Mucosa of stomach (tissue), 1 donor: ENCODE results near the gene SLC26A1.

Experiments used
- H3K27me3 ChIP-seq: one replicate; pipeline ENCODE4 v1.7.0; 2013; ENCODE audit warnings: mild to moderate bottlenecking, low read length; ENCODE audit not compliant: control insufficient read depth, insufficient read depth
- H3K36me3 ChIP-seq: one replicate; pipeline ENCODE4 v1.7.0; 2013; ENCODE audit warnings: low read length; ENCODE audit not compliant: control insufficient read depth, insufficient read depth
- H3K4me1 ChIP-seq: one replicate; pipeline ENCODE4 v1.7.0; 2013; ENCODE audit warnings: mild to moderate bottlenecking, low read length; ENCODE audit not compliant: control insufficient read depth, insufficient read depth
- H3K4me3 ChIP-seq: one replicate; pipeline ENCODE4 v1.7.0; 2013; ENCODE audit warnings: low read length
- H3K9ac ChIP-seq: one replicate; pipeline ENCODE4 v1.7.0; 2013; ENCODE audit warnings: mild to moderate bottlenecking, low read length, moderate library complexity
- H3K9me3 ChIP-seq: one replicate; pipeline ENCODE4 v1.7.0; 2013; ENCODE audit warnings: mild to moderate bottlenecking, low read length, moderate library complexity; ENCODE audit not compliant: control insufficient read depth
- donor health status: Pancreatic carcinoma.

The SLC26A1 gene

GRCh38 chr4:1017211-1017610 lies 24.0 kb upstream of the SLC26A1 start:
- no peak overlapping the region for H3K9ac ChIP-seq
- no peaks in the 10 kb centered on the region for H3K36me3 ChIP-seq
- H3K4me1 ChIP-seq, result peaks cover 6% of the 10 kb centered on the region
- H3K27me3 ChIP-seq, result no peaks in the 10 kb centered on the region
- H3K4me3 ChIP-seq, result no peak overlapping the region
- no peaks in the 10 kb centered on the region for H3K9me3 ChIP-seq

- Histone ChIP-seq H3K4me1 (peaks cover 8% of the 10 kb centered on the region), H3K4me3 (no peak overlapping the region), H3K36me3 (no peaks in the 10 kb centered on the region), H3K9me3 (no peaks in the 10 kb centered on the region), H3K9ac (no peak overlapping the region), H3K27me3 (no peaks in the 10 kb centered on the region)
These were observed 22.5 kb upstream of the SLC26A1 start for GRCh38 chr4:1015746-1016145.

DNA sequence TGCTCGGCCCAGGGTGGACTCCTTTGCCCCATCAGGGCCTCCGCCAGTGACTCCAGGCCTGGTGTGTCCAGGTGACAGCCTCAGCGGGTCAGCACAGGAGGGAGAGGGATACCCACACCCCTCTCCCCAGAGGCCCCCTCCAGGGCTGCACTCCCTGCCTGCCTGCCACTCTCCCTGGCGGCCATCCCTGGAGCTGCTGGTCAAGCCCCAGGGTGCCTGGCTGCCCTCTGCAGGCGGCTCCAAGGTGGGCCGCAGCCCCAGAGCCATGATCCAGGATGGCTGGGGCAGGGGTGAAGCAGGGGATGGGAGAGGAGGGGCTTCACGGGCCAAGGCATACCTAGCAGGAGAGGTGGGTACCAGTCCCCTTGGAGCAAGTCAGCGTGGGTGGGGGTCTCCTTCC lies 22.0 kb upstream of the SLC26A1 start:
- peaks cover 14% of the 10 kb centered on the region for H3K4me1 ChIP-seq
- H3K9me3 ChIP-seq, result no peaks in the 10 kb centered on the region
- no peaks in the 10 kb centered on the region for H3K27me3 ChIP-seq
- no peak overlapping the region for H3K9ac ChIP-seq
- H3K4me3 ChIP-seq, result no peak overlapping the region
- H3K36me3 ChIP-seq, result no peaks in the 10 kb centered on the region

DNA sequence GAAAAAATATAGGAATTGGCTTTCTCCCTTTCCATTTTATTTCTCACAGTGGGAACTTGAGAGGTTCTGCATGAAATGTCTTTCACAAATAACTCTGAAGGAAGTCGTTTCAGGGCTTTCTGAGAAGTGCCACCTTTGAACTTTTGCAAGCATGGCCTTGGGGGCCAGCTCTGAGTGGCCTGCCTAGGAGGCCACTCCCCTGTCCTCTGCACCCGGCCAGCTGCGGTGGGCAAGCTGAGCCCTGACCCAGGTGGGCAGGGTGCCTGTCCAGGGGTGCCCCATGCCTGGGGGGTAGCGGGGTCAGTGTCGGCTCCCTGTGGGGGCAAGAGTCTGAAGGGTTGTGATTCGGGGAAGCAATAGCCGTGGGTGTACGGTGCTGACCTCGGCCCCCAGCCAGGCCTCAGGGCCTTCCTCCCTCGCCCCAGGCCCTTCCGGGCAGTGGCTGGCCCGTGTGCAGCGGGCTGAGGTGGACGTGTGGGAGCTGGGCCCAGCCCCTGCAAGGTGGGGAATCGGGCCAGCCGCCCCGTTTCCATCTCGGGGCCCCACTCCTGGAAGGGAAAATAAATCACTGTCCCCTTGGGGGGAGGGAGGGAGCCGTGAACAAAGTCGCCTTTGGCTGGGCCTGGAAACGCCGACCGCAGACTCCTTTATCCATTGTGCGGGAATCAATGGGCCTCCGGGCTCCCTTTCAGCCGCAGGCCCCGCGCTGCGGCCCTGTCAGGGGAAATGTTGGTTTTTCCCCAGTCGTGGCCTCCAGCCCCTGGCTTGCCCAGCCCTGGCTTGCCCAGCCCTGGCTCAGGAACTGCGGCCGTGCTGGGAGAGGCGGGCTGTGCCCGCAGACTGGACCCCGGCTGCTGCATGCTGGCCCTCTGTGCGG lies 21.3 kb upstream of the SLC26A1 start:
- H3K4me1 ChIP-seq, result peaks cover 15% of the 10 kb centered on the region
- no peak overlapping the region for H3K4me3 ChIP-seq
- no peaks in the 10 kb centered on the region for H3K36me3 ChIP-seq
- no peaks in the 10 kb centered on the region for H3K27me3 ChIP-seq
- no peaks in the 10 kb centered on the region for H3K9me3 ChIP-seq
- H3K9ac ChIP-seq, result no peak overlapping the region

DNA sequence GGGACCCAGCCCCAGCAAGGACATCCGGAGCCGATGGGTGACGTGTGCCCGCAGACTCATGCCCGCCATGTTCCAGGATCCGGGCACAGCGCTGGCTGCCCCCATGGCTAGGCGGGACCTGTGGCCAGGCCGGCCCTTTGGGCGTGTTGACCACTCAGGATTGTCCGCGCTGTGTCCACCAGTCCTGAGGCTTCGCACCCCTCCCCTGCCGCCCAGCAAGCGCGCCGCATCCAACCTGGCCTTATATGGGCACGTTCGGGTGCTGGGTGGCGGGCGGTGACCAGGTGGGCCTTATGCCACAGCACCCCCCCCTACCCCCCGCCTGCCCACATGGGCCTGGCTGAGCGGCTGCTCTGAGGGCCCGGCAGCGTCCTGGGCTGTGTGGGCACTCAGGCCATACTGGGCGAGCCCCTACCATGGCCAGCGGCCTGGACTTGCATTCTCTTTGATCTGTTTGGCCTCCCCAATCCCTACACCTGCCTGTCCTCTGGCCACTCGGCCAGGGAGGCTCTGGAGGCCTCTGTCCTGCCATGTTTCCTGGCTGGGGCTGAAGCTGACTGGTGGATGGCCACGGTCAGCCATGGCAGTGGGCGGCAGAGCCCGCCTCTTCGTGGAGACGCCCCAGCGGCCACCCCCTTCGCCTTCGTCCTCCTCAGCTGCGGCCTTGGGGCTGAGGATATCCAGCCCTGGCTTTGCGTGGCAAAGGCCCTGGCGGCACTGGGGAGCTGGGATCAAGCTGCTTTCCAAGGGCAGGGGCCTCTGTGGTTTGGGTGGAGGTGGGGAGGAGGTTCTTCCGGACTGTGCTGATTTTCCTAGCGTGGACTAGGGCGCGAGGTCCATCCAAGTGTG lies 20.2 kb upstream of the SLC26A1 start:
- peaks cover 23% of the 10 kb centered on the region for H3K4me1 ChIP-seq
- no peak overlapping the region for H3K4me3 ChIP-seq
- H3K36me3 ChIP-seq, result no peaks in the 10 kb centered on the region
- no peaks in the 10 kb centered on the region for H3K9me3 ChIP-seq
- no peak overlapping the region for H3K9ac ChIP-seq
- H3K27me3 ChIP-seq, result peaks cover 8% of the 10 kb centered on the region

GRCh38 chr4:1012034-1012739 lies 19.0 kb upstream of the SLC26A1 start:
- Histone ChIP-seq H3K9me3 (no peaks in the 10 kb centered on the region), H3K4me3 (no peak overlapping the region), H3K27me3 (peaks cover 19% of the 10 kb centered on the region), H3K9ac (peak overlapping the region; percentile 47), H3K4me1 (peaks cover 23% of the 10 kb centered on the region), H3K36me3 (no peaks in the 10 kb centered on the region)

DNA sequence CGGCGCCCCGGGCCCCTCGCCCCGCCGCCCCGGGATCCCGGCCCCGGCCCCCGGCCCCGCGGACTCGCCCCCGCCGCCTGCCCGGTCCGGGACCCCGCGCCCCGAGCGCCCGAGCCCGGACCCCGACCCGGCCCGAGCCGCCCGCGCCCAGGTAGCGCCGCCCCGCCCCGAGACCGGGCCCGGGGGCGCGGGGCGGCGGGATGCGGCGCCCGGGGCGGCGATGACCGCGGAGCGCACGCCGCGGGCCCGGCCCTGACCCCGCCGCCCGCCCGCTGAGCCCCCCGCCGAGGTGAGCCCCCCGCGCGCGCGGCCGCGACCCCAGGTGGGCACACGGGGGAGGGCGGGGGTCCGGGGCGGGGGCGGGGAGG lies 18.4 kb upstream of the SLC26A1 start:
- H3K36me3 ChIP-seq, result no peaks in the 10 kb centered on the region
- H3K4me1 ChIP-seq, result peaks cover 23% of the 10 kb centered on the region
- H3K9ac ChIP-seq, result no peak overlapping the region
- no peak overlapping the region for H3K4me3 ChIP-seq
- H3K9me3 ChIP-seq, result no peaks in the 10 kb centered on the region
- peaks cover 23% of the 10 kb centered on the region for H3K27me3 ChIP-seq

DNA sequence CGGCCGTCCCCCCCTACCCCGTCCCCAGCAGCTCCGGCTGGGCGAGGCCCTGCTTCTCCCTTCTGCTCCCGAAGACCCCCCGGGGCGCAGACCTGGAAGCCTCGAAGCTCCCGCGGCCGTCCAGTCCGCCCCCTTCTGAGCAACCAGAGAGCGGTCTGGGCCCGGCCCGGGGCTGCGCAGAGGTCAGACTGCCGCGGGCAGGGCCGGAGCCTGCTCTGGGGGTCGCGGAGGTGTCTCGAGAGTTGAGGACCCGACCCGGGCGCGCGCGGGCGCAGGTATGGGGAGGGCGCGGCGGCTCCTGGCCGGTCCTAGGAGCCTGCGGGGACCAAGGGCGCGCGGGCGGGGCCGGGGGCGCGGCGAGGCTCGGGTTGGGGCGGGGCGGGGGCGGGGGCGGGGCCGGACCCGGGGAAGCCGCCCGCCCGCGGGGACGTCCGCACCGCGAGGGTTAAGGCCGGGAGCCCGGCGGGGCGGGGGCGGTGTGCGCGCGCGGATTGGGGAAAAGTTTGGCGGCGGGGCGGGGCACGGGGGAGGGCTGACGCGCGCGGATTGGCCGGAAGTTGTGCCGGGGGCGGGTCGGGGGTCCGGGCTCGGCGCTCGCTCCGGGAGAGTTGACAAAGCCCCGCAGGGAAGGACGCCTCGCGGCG lies 17.9 kb upstream of the SLC26A1 start, which contains the start of gene FGFRL1:
TSS of gene FGFRL1 (plus strand) at position 605 of the 644 bp plus-strand sequence. CDS start 860 bp downstream, outside the sequence.
- peak within 1 kb of the TSS; percentile 47 for H3K9ac ChIP-seq
- no peaks in the 10 kb centered on the region for H3K9me3 ChIP-seq
- H3K4me3 ChIP-seq, result peak within 1 kb of the TSS; percentile 41
- H3K27me3 ChIP-seq, result peaks cover 23% of the 10 kb centered on the region
- peaks cover 23% of the 10 kb centered on the region for H3K4me1 ChIP-seq
- H3K36me3 ChIP-seq, result no peaks in the 10 kb centered on the region

DNA sequence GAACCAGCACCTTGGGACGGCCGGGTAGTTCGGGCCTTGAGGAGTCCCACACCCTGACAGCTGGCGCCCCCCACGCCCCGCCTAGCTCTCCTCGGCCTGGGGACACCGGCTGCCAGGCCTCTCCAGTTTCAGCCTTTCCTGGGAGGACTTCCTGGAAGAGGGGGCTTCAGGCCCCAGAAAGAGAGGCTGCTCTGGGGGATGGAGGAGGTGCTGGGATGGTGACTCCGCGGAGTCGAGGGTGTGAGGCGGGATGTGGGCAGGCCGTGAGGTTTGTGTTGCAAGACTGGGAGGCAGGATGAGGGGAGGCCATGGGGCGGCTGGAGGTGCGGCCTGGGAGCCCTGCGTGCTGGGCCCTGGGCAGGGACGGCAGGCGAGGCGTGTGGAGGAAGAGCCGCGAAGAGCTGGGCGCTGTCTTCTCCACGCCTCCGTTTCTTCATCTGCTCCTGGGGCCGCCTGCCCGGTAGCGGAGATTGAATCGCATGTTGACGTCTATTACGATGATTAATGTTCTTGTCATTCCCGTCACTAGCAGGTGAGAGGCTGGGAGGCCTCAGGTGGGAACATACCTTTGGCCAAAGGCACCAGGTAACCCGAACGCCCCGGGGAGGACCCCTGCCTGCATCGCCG lies 17.3 kb upstream of the SLC26A1 start:
- Histone ChIP-seq H3K9ac (no peak overlapping the region), H3K4me3 (peak overlapping the region; percentile 41)

GRCh38 chr4:1009542-1010394 lies 16.6 kb upstream of the SLC26A1 start:
- Histone ChIP-seq H3K9me3 (no peaks in the 10 kb centered on the region), H3K36me3 (no peaks in the 10 kb centered on the region), H3K27me3 (peaks cover 33% of the 10 kb centered on the region), H3K4me1 (peaks cover 23% of the 10 kb centered on the region), H3K4me3 (peak overlapping the region; percentile 41), H3K9ac (peak overlapping the region; percentile 69)

More for the DNA sequence above, 17.3 kb upstream of the SLC26A1 start:
- Histone ChIP-seq H3K27me3 (peaks cover 25% of the 10 kb centered on the region), H3K9me3 (no peaks in the 10 kb centered on the region), H3K36me3 (no peaks in the 10 kb centered on the region), H3K4me1 (peaks cover 23% of the 10 kb centered on the region)
